ENCODE data around the gene DTX3. TPM values are rescaled to one million over a fixed set of nuclear protein-coding genes. Genes with fewer than 3 reads are reported as not detected.

The DTX3 gene
- total RNA-seq, 1 experiment from 2014 or later, result 67.5 TPM

DNA sequence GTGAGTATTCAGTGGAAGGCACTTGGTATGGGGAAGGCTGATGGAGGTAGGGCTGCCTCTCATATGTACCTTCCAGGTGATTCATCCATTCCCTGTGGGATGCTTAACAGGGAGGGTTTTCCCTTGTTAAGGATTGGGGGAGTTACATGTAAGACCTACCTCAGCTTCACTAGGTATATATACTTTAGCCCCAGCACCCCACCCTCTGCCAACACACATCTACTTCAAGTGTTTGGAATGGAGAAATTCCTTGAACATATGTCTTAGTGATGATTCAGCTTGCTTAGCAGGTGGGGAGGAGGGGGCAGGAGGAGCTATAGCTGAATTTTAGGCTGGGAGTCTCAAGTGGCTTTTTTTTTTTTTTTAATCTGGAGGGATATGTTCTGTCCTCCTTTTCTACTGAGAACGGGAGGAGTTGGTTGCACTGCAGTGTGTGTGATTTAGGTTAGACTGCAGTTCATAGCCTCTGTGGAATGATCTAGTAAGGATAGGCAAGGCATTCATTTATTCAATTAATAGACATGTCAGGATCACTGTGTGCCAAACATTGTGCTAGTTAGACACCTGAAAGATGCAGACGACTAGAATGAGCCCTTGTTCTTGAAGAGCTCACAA, 12.0 kb upstream of the DTX3 start:
- H3K14ac ChIP-seq (ENCODE audit: insufficient read depth, low read length), result no peak overlapping the region
- Mint-ChIP-seq H3K27me3 (ENCODE audit: low read depth) (no peaks in the 10 kb centered on the region), H3K27ac (no peak overlapping the region), H3K36me3 (ENCODE audit: insufficient read depth in 1 of 3, low read depth in 3 of 3) (peaks cover 2 to 27% (median 12%) of the 10 kb centered on the region in 3 experiments; a peak in 6 of 7 replicates), H3K4me1 (peaks cover 15 to 20% of the 10 kb centered on the region in 2 experiments), H3K4me3 (peak overlapping the region; percentile 84 to 93), H3K9me3 (no peaks in the 10 kb centered on the region)
- no peak for DNase-seq
- no peak overlapping the region for H3K4ac ChIP-seq (ENCODE audit: low read depth, low read length)
- no peak overlapping the region for H2BK120ac ChIP-seq (ENCODE audit: low read depth, low read length, poor library complexity, severe bottlenecking)
- H3K4me1 ChIP-seq (ENCODE audit: insufficient read depth, low read length), result peaks cover 5% of the 10 kb centered on the region; the same call in 1 of the 2 replicates
- no peak overlapping the region for H2BK20ac ChIP-seq (ENCODE audit: low read depth, low read length, poor library complexity, severe bottlenecking)
- TF ChIP-seq, protein P1, sequence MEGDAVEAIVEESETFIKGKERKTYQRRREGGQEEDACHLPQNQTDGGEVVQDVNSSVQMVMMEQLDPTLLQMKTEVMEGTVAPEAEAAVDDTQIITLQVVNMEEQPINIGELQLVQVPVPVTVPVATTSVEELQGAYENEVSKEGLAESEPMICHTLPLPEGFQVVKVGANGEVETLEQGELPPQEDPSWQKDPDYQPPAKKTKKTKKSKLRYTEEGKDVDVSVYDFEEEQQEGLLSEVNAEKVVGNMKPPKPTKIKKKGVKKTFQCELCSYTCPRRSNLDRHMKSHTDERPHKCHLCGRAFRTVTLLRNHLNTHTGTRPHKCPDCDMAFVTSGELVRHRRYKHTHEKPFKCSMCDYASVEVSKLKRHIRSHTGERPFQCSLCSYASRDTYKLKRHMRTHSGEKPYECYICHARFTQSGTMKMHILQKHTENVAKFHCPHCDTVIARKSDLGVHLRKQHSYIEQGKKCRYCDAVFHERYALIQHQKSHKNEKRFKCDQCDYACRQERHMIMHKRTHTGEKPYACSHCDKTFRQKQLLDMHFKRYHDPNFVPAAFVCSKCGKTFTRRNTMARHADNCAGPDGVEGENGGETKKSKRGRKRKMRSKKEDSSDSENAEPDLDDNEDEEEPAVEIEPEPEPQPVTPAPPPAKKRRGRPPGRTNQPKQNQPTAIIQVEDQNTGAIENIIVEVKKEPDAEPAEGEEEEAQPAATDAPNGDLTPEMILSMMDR (conservative IDR thresholded peaks at IDR 0.05), result no peak
- no peak overlapping the region for H2BK15ac ChIP-seq (ENCODE audit: low read depth, low read length)
- no peak overlapping the region for H3T11ph ChIP-seq (ENCODE audit: low read length)
- WGBS (ENCODE audit: extremely low coverage, insufficient read length, low lambda C conversion rate), result no CpG with 5 or more reads among the region's 2 CpGs
- no peak overlapping the region for H4K91ac ChIP-seq (ENCODE audit: insufficient read length, low read depth, low read length)
- H3K27me3 ChIP-seq (ENCODE audit: insufficient read depth, low read length), result no peaks in the 10 kb centered on the region
- no peaks in the 10 kb centered on the region for H4K20me1 ChIP-seq (ENCODE audit: control insufficient read depth, insufficient read depth, insufficient read length)
- no peak overlapping the region for H3K27ac ChIP-seq (ENCODE audit: insufficient read length, low read depth, low read length)
- no peak overlapping the region for H4K8ac ChIP-seq (replicated peaks; ENCODE audit: insufficient read length, low read depth, low read length)
- no peak overlapping the region for H3K56ac ChIP-seq (ENCODE audit: insufficient read length, low read depth, low read length)
- no peak overlapping the region for H2BK12ac ChIP-seq (ENCODE audit: insufficient read length, low read depth, low read length)
- H3K4me2 ChIP-seq (ENCODE audit: insufficient read depth, insufficient read length, low read length), result no peak overlapping the region
- no peak overlapping the region for H4K5ac ChIP-seq (ENCODE audit: insufficient read length, low read depth, low read length)
- H3K23ac ChIP-seq (ENCODE audit: insufficient read length, low read depth, low read length), result no peak overlapping the region
- H3K23me2 ChIP-seq (ENCODE audit: insufficient read length, low read depth, low read length, poor library complexity, severe bottlenecking), result peaks cover 16% of the 10 kb centered on the region
- peaks cover 8% of the 10 kb centered on the region for H3K79me1 ChIP-seq (ENCODE audit: insufficient read depth, low read depth, low read length, poor library complexity, severe bottlenecking)
- no peak overlapping the region for H2AFZ ChIP-seq (ENCODE audit: low read length)
- H3K9ac ChIP-seq (ENCODE audit: extremely low read depth, insufficient read length, low read length), result no peak overlapping the region
- H3K9me3 ChIP-seq (ENCODE audit: control insufficient read depth, low read depth, low read length), result no peaks in the 10 kb centered on the region
- peaks cover 3% of the 10 kb centered on the region; the same call in 1 of the 2 replicates for H3K79me2 ChIP-seq (ENCODE audit: insufficient read depth, low read length)
- no peak overlapping the region for H3K18ac ChIP-seq (ENCODE audit: insufficient read length, low read depth, low read length)
- H2AK5ac ChIP-seq (ENCODE audit: insufficient read length, low read length), result no peak overlapping the region
- H2BK5ac ChIP-seq (ENCODE audit: insufficient read length, low read length), result no peak overlapping the region
